H1 (cell line): Measurements from ENCODE around the gene HLX. TPM values are rescaled to one million over a fixed set of nuclear protein-coding genes. Genes with fewer than 3 reads are reported as not detected.

Source experiments
- JUN ChIP-seq: IDR thresholded peaks from 2 replicates; pipeline ENCODE4 v1.6.1; 2011; ENCODE audit warnings: low read depth, mild to moderate bottlenecking, improper control_type of control experiment, low read length
- polyA plus RNA-seq, 7 experiments: library from polyadenylated mRNA; depleted of rRNA in 3 of 7; stranded (reverse) in 5 of 7; unstranded in 2 of 7; fragments of >200 nt in 5 of 7; fragments of 200-250 nt in 2 of 7; gene quantifications; 1 replicate in 5 of 7; 2 replicates in 1 of 7; 4 replicates in 1 of 7; pipeline versions ENCODE4 v1.2.1 to v1.2.3, GENCODE V29; 2011 to 2013; ENCODE audit warnings: missing spikeins in 2 of 7, mixed read lengths in 2 of 7
- total RNA-seq: library from RNA; stranded (reverse); fragmentation: NEBNext Ultra II Directional; extraction: Animal tissue kit (Norgen Biotek cat#: 25700); gene quantifications from 2 replicates; pipeline ENCODE4 v1.2.1, GENCODE V29; 2021
- TF ChIP-seq, protein P1 (sequence below): IDR thresholded peaks from 2 replicates; pipeline ENCODE4 v1.6.1; 2012; ENCODE audit warnings: inconsistent platforms
- TF ChIP-seq, protein P2 (sequence below): IDR thresholded peaks from 2 replicates; pipeline ENCODE4 v1.6.1; 2011; ENCODE audit warnings: low read depth, mild to moderate bottlenecking, low read length; ENCODE audit not compliant: insufficient read depth

The HLX gene
- total and polyA plus RNA-seq, 2 of the 8 experiments (the other 6 are each of a cell fraction or from before 2014, with no cell fraction given) = 0.11 to 0.30 TPM

DNA sequence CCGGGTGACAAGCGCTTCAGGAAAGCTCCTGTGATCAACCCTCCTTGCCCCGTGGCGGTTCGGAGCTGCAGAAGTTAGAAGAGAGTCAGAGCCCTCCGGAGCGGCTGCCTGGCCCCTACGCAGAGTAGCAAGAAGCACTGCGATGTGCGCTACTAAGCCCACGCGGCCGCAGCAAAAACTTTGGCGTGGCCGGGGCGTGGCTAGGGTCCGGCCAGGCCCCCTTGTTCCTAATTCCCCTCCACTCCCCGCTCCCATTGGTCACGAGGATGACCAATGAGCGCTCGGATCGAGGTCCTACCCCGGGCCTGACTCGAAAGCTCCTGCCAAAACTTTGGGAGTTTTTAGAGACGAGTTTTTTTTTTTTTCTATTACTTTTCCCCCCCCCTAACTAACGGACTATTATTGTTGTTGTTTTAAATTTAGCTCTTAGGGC is at the start of gene HLX (continued):
- TF ChIP-seq, protein P1, sequence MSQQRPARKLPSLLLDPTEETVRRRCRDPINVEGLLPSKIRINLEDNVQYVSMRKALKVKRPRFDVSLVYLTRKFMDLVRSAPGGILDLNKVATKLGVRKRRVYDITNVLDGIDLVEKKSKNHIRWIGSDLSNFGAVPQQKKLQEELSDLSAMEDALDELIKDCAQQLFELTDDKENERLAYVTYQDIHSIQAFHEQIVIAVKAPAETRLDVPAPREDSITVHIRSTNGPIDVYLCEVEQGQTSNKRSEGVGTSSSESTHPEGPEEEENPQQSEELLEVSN = no peak
- TF ChIP-seq, protein P2, sequence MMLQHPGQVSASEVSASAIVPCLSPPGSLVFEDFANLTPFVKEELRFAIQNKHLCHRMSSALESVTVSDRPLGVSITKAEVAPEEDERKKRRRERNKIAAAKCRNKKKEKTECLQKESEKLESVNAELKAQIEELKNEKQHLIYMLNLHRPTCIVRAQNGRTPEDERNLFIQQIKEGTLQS = no peak
- no peak for TF ChIP-seq JUN
